Gastroesophageal sphincter (tissue), 4 donors: Measurements from ENCODE around the gene ADAT3. TPM values are rescaled to one million over a fixed set of nuclear protein-coding genes. Genes with fewer than 3 reads are reported as not detected.

ENCODE experiments used
- ATAC-seq: fragments of 150-250 bp; one replicate; pipeline ENCODE4 v1.9.1; 2016; ENCODE audit warnings: mild to moderate bottlenecking, moderate library complexity
- H3K27ac ChIP-seq, 4 donors: fragments of 200-600 bp; sonication (generic) in 3 of 4; 1 replicate in 3 of 4; 2 replicates in 1 of 4; pipeline ENCODE4 v1.5.1; 2016 to 2019
- H3K27me3 ChIP-seq: fragments of 200-600 bp; sonication (generic); one replicate; pipeline ENCODE4 v1.5.1; 2019
- H3K36me3 ChIP-seq, 2 donors: fragments of 200-600 bp; sonication (generic); one replicate each; pipeline ENCODE4 v1.5.1; 2019; ENCODE audit warnings: control low read depth in 1 of 2
- H3K4me1 ChIP-seq, 3 donors: fragments of 200-600 bp; sonication (generic); 1 replicate in 2 of 3; 2 replicates in 1 of 3; pipeline ENCODE4 v1.5.1; 2016 to 2019; ENCODE audit warnings: control low read depth in 2 of 3
- H3K4me3 ChIP-seq, 2 donors: fragments of 200-600 bp; sonication (generic); one replicate each; pipeline ENCODE4 v1.5.1; 2019; ENCODE audit warnings: mild to moderate bottlenecking in 1 of 2, moderate library complexity in 1 of 2
- H3K9me3 ChIP-seq, 3 donors: fragments of 200-600 bp; sonication (generic); one replicate each; pipeline ENCODE4 v1.5.1; 2017 to 2019; ENCODE audit warnings: control low read depth in 2 of 3
- CTCF ChIP-seq, 4 experiments: fragments of 200-600 bp in 2 of 4; fragments of 450-650 bp in 2 of 4; sonication (generic) in 1 of 4; IDR thresholded peaks; one replicate each; pipeline ENCODE4 v1.5.1; 2017 to 2019; ENCODE audit warnings: antibody characterized with exemption in 4 of 4, mild to moderate bottlenecking in 2 of 4, moderate library complexity in 2 of 4
- EP300 ChIP-seq: sonication (generic); formaldehyde crosslinking; IDR thresholded peaks from one replicate; pipeline ENCODE4 v1.6.1; 2017; ENCODE audit warnings: antibody characterized with exemption, mild to moderate bottlenecking
- POLR2A ChIP-seq, 2 donors: fragments of 450-650 bp; IDR thresholded peaks; one replicate each; pipeline ENCODE4 v1.6.1; 2017; ENCODE audit warnings: antibody characterized with exemption in 2 of 2, mild to moderate bottlenecking in 2 of 2, moderate library complexity in 1 of 2
- POLR2AphosphoS5 ChIP-seq: sonication (generic); formaldehyde crosslinking; IDR thresholded peaks from one replicate; pipeline ENCODE4 v1.6.1; 2017; ENCODE audit warnings: antibody characterized with exemption
- WGBS, 2 donors: methylation state at CpG; one replicate each; pipeline ENCODE4 v1.1.5; 2018; ENCODE audit warnings: low coverage in 1 of 2; 5-methylcytosine and 5-hydroxymethylcytosine counted together
- total RNA-seq, 4 donors: library from RNA; depleted of rRNA; stranded (reverse); fragments of >200 nt; gene quantifications; one replicate each; pipeline ENCODE4 v1.1.0, GENCODE V29; 2016

Gene ADAT3
- total RNA-seq, 4 donors from 2014 or later: 0.47 to 4.2 (median 2.3) TPM

GRCh38 chr19:1935484-1936208, 30.4 kb downstream of the ADAT3 start:
- Histone ChIP-seq H3K9me3 (no peaks in the 10 kb centered on the region), H3K27me3 (no peaks in the 10 kb centered on the region), H3K4me3 (no peak overlapping the region), H3K36me3 (no peaks in the 10 kb centered on the region), H3K4me1 (peaks cover 0 to 13% (median 6%) of the 10 kb centered on the region in 3 donors), H3K27ac (peak overlapping the region in 2 of 4 donors; percentile 1 to 16)
- TF ChIP-seq CTCF (IDR thresholded peaks at IDR 0.05) (no peak), EP300 (no peak), POLR2A (IDR thresholded peaks at IDR 0.05) (no peak), POLR2AphosphoS5 (no peak)
- 44 to 50% methylated on average over 1 to 9 of the region's 11 CpGs for WGBS, 2 donors
- no peak for ATAC-seq

GRCh38 chr19:1936430-1936829, 31.2 kb downstream of the ADAT3 start:
- WGBS, 2 donors: 83 to 100% methylated on average over 1 to 3 of the region's 3 CpGs
- no peaks in the 10 kb centered on the region for H3K36me3 ChIP-seq
- no peak for TF ChIP-seq POLR2AphosphoS5

DNA sequence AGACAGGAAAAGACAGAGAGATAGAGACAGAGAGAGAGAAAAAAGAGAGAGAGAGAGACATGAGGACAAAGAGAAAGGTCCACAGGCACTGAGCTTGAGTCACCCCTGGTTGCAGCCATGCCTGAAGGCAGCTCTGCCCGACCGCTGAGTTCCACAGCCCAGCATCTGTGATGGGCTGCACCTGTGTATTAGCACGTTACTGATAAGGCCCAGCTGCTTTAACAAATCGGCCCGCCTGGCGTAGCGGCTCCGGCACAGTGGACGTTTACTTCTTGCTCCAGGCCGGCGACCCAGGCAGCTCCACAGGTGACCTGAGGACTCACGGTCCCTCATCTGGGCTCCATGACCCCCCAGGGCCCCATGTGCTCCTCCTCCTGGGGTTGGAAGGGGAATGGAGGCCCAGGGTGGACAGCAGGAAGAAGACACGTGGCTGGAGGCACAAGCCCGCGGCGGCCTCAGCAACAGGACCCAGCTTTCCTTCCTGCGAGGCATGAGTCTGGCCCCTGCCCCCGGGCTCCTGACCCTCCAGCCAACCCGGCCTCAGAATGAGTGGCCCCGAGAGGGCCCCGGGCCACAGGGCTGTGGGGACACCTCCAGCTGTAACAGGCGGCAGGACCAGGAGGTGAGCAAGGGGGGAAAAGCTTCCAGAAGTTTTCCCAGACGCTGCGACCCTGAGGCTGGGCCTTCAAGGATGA, 31.9 kb downstream of the ADAT3 start:
- Histone ChIP-seq H3K27ac (no peak overlapping the region), H3K4me1 (peaks cover 0 to 17% (median 6%) of the 10 kb centered on the region in 3 donors), H3K36me3 (no peaks in the 10 kb centered on the region), H3K4me3 (no peak overlapping the region), H3K27me3 (no peaks in the 10 kb centered on the region), H3K9me3 (no peaks in the 10 kb centered on the region)
- no peak for TF ChIP-seq POLR2AphosphoS5
- no peak for TF ChIP-seq CTCF (IDR thresholded peaks at IDR 0.05)
- TF ChIP-seq EP300: no peak
- no peak for TF ChIP-seq POLR2A (IDR thresholded peaks at IDR 0.05)
- no peak for ATAC-seq
- 60 to 80% methylated on average over 1 to 4 of the region's 24 CpGs for WGBS, 2 donors

More at GRCh38 chr19:1936430-1936829, 31.2 kb downstream of the ADAT3 start:
- no peak for ATAC-seq
- no peaks in the 10 kb centered on the region for H3K27me3 ChIP-seq
- peaks cover 0 to 13% (median 6%) of the 10 kb centered on the region in 3 donors for H3K4me1 ChIP-seq
- peak overlapping the region in 1 of 4 donors; percentile 16 for H3K27ac ChIP-seq
- no peaks in the 10 kb centered on the region for H3K9me3 ChIP-seq
- H3K4me3 ChIP-seq: no peak overlapping the region

- no peak for ATAC-seq
- Histone ChIP-seq H3K4me3 (no peak overlapping the region), H3K9me3 (no peaks in the 10 kb centered on the region), H3K36me3 (no peaks in the 10 kb centered on the region), H3K27ac (no peak overlapping the region), H3K27me3 (no peaks in the 10 kb centered on the region), H3K4me1 (peaks cover 0 to 27% (median 14%) of the 10 kb centered on the region in 3 donors)
- WGBS, 2 donors: 63 to 92% methylated on average over 4 to 5 of the region's 7 CpGs
- TF ChIP-seq CTCF (IDR thresholded peaks at IDR 0.05) (no peak), EP300 (no peak), POLR2A (IDR thresholded peaks at IDR 0.05) (no peak), POLR2AphosphoS5 (no peak)
These were observed 32.9 kb downstream of the ADAT3 start for GRCh38 chr19:1938071-1938470.

DNA sequence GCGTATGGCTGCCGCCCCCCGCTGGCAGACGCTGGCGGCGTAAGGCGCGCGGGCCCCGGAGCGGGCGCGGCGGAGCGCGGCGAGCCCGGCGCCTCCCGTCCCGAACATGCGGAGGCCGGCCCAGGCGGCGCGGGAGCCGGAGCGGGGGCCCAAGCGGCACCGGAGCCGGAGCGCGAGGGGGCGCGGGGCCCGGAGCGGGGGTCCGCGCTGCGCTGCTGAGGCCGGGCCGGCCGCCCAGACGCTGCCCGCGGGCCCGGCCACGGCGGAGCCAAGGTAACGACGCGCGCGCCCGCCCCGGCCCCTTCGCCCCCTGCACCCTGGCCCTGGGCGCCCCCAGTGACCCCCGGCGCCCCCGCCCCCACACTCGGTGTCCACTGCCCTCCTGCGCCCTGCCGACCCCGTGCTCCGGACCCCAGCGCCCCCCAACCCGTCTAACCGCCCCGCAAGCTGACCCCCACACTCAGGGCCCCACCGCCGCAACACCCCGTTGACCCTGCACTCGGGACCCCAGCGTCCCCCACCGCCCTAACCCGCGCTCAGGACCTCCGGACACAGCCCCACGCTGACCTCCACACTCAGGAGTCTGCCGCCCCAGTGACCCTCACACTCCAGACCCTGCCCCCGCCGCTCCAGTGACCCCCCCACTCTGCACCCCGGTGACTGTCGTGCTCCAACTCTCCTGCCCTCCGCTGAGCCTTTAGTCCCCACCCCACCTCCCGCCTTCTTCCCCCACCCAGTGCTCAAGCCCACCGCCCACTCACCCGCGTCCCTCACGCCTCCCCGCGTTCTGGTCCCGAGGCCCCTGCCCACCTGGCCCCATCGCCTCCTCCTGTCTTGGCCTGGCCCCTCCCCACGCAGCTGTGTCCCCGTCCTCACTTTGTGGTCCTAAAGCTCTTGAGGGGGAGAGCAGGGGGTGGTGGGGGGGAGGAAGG, 36.2 kb downstream of the ADAT3 start, which contains the start of gene CSNK1G2:
Gene CSNK1G2, plus strand, starts transcription at position 27 of the 932 bp plus-strand sequence. CDS start 28,601 bp downstream, outside the sequence.
- peak; percentile 19 for ATAC-seq
- Histone ChIP-seq H3K9me3 (no peaks in the 10 kb centered on the region), H3K4me1 (peaks cover 0 to 55% (median 27%) of the 10 kb centered on the region in 3 donors), H3K4me3 (peak within 1 kb of the TSS; percentile 65 to 91), H3K36me3 (no peaks in the 10 kb centered on the region), H3K27me3 (no peaks in the 10 kb centered on the region), H3K27ac (peak within 1 kb of the TSS; percentile 92 to 100 (median 99))
- 0% methylated on average over 9 of the region's 97 CpGs; no CpG with 5 or more reads in 1 of the 2 donors for WGBS, 2 donors
- no peak for TF ChIP-seq EP300
- peak in 1 of 2 donors; percentile 63 for TF ChIP-seq POLR2A (IDR thresholded peaks at IDR 0.05)
- peak in 2 of 4 experiments; percentile 49 to 56 for TF ChIP-seq CTCF (IDR thresholded peaks at IDR 0.05)
